SK-N-SH (cell line): ENCODE results near the gene ELN. TPM values are rescaled to one million over a fixed set of nuclear protein-coding genes. Genes with fewer than 3 reads are reported as not detected.
A peak's percentile ranks its signal among the peaks of the same experiment; 100 is the strongest.

Experiments
- CTCF ChIA-PET: fragments of 300-600, 350-600 bp; formaldehyde crosslinking; extraction: SDS; loops from one replicate; lab custom pipeline; 2021; lab: Yijun Ruan, JAX
- POLR2A ChIA-PET: fragments of 350-600 bp; sonication (Branson Sonifier 250); formaldehyde crosslinking; extraction: SDS; loops from one replicate; lab custom pipeline; 2020; ENCODE audit warnings: antibody characterized with exemption, inconsistent platforms; lab: Yijun Ruan, JAX
- DNase-seq: peaks from one replicate; pipeline ENCODE4 v3.0.0; 2012
- H2AFZ ChIP-seq: fragments of 200-600 bp; sonication (generic); 2 replicates; pipeline ENCODE4 v1.8.1; 2016; ENCODE audit warnings: antibody characterized with exemption, mild to moderate bottlenecking, low read depth
- H3F3A ChIP-seq: fragments of 200-600 bp; sonication (generic); replicated peaks from 2 replicates; pipeline ENCODE3; 2016; ENCODE audit warnings: antibody characterized with exemption, mild to moderate bottlenecking; ENCODE audit not compliant: insufficient read depth
- H3K27ac ChIP-seq, 2 experiments: fragments of 200-500 bp in 1 of 2; fragments of 200-600 bp in 1 of 2; sonication (Bioruptor generic) in 1 of 2; sonication (generic), shearing (Covaris generic) in 1 of 2; 2 replicates each; pipeline versions ENCODE4 v1.5.1 to v1.6.1; 2014 to 2016; ENCODE audit warnings: low read depth in 2 of 2, inconsistent platforms in 1 of 2, low read length in 1 of 2, mild to moderate bottlenecking in 1 of 2, mixed read lengths in 1 of 2
- H3K27me3 ChIP-seq: fragments of 200-600 bp; sonication (generic), shearing (Covaris generic); 2 replicates; pipeline ENCODE4 v1.6.1; 2016; ENCODE audit warnings: mixed run types; ENCODE audit not compliant: insufficient read depth
- H3K36me3 ChIP-seq, 2 experiments: fragments of 200-500 bp in 1 of 2; fragments of 200-600 bp in 1 of 2; sonication (Bioruptor generic) in 1 of 2; sonication (generic) in 1 of 2; replicated peaks in 1 of 2; 2 replicates each; pipeline versions ENCODE3 to v1.5.1; 2014 to 2016; ENCODE audit warnings: low read length in 1 of 2, mild to moderate bottlenecking in 1 of 2; ENCODE audit not compliant: insufficient read depth in 2 of 2, control insufficient read depth in 1 of 2
- H3K4me1 ChIP-seq, 2 experiments: fragments of 200-500 bp in 1 of 2; fragments of 200-600 bp in 1 of 2; sonication (Bioruptor generic) in 1 of 2; sonication (generic), shearing (Covaris generic) in 1 of 2; 2 replicates each; pipeline versions ENCODE4 v1.5.1 to v1.6.1; 2014 to 2016; ENCODE audit warnings: low read depth in 1 of 2, low read length in 1 of 2, mixed run types in 1 of 2; ENCODE audit not compliant: insufficient read depth in 2 of 2, control insufficient read depth in 1 of 2
- H3K4me2 ChIP-seq: fragments of 200-600 bp; sonication (generic), shearing (Covaris generic); 2 replicates; pipeline ENCODE4 v1.6.1; 2017; ENCODE audit warnings: mixed run types
- H3K4me3 ChIP-seq, 2 experiments: fragments of 200-500 bp in 1 of 2; fragments of 200-600 bp in 1 of 2; sonication (Bioruptor generic) in 1 of 2; sonication (generic), shearing (Covaris generic) in 1 of 2; 2 replicates each; pipeline versions ENCODE4 v1.5.1 to v1.8.1; 2014 to 2016; ENCODE audit warnings: low read depth in 2 of 2, inconsistent platforms in 1 of 2, low read length in 1 of 2, mild to moderate bottlenecking in 1 of 2, mixed read lengths in 1 of 2, moderate library complexity in 1 of 2
- H3K79me2 ChIP-seq: fragments of 200-600 bp; sonication (generic); 2 replicates; pipeline ENCODE4 v1.8.1; 2017; ENCODE audit warnings: mild to moderate bottlenecking; ENCODE audit not compliant: insufficient read depth
- H3K9ac ChIP-seq: fragments of 200-600 bp; sonication (generic); 2 replicates; pipeline ENCODE4 v1.6.1; 2017; ENCODE audit warnings: mixed run types
- H3K9me2 ChIP-seq: fragments of 200-600 bp; sonication (generic); 2 replicates; pipeline ENCODE4 v1.6.1; 2017; ENCODE audit warnings: mixed run types
- H3K9me3 ChIP-seq: fragments of 200-600 bp; sonication (generic); 2 replicates; pipeline ENCODE4 v1.6.1; 2017; ENCODE audit warnings: mixed run types, mild to moderate bottlenecking, moderate library complexity
- H4K20me1 ChIP-seq: fragments of 200-600 bp; sonication (generic); 2 replicates; pipeline ENCODE4 v1.6.1; 2017; ENCODE audit warnings: mild to moderate bottlenecking, mixed run types; ENCODE audit not compliant: insufficient read depth
- EP300 ChIP-seq, 2 experiments: IDR thresholded peaks; 2 replicates each; pipeline versions ENCODE4 v1.4.0 to v1.6.1; 2012; ENCODE audit warnings: borderline replicate concordance in 1 of 2, low read depth in 1 of 2, low read length in 1 of 2
- FOSL2 ChIP-seq: IDR thresholded peaks from 2 replicates; pipeline ENCODE4 v1.4.0; 2012; ENCODE audit warnings: low read depth, mild to moderate bottlenecking, moderate library complexity, borderline replicate concordance
- FOXJ3 ChIP-seq: sonication (generic); formaldehyde crosslinking; IDR thresholded peaks from 2 replicates; pipeline ENCODE4 v1.5.1; 2020; ENCODE audit warnings: mild to moderate bottlenecking, missing genetic modification reagents
- GABPA ChIP-seq: IDR thresholded peaks from 2 replicates; pipeline ENCODE4 v1.4.0; 2012; ENCODE audit warnings: low read depth, mild to moderate bottlenecking
- GATA2 ChIP-seq: sonication (generic); formaldehyde crosslinking; IDR thresholded peaks from 2 replicates; pipeline ENCODE4 v1.5.0; 2020; ENCODE audit warnings: mild to moderate bottlenecking, missing genetic modification reagents
- JUND ChIP-seq: IDR thresholded peaks from 2 replicates; pipeline ENCODE4 v1.4.0; 2012
- MAX ChIP-seq: IDR thresholded peaks from 2 replicates; pipeline ENCODE4 v1.4.0; 2012; ENCODE audit warnings: low read depth
- MEF2A ChIP-seq: IDR thresholded peaks from 2 replicates; pipeline ENCODE4 v1.4.0; 2012; ENCODE audit warnings: low read depth, borderline replicate concordance
- NFIC ChIP-seq: IDR thresholded peaks from 2 replicates; pipeline ENCODE4 v1.4.0; 2012; ENCODE audit warnings: borderline replicate concordance
- NRF1 ChIP-seq: IDR thresholded peaks from 2 replicates; pipeline ENCODE4 v1.6.1; 2012; ENCODE audit warnings: low read depth, mild to moderate bottlenecking, low read length
- PBX3 ChIP-seq: IDR thresholded peaks from 2 replicates; pipeline ENCODE4; 2012
- RCOR1 ChIP-seq: fragments of 150-350 bp; IDR thresholded peaks from 2 replicates; pipeline ENCODE4 v1.6.1; 2017; ENCODE audit warnings: antibody characterized with exemption, low read length
- RFX5 ChIP-seq: IDR thresholded peaks from 2 replicates; pipeline ENCODE4 v1.6.1; 2012; ENCODE audit warnings: mild to moderate bottlenecking, improper control_type of control experiment, low read length
- SMC3 ChIP-seq: IDR thresholded peaks from 2 replicates; pipeline ENCODE4 v1.6.1; 2012; ENCODE audit warnings: low read depth, low read length, improper control_type of control experiment
- TAF1 ChIP-seq: IDR thresholded peaks from 2 replicates; pipeline ENCODE4 v1.6.1; 2012; ENCODE audit warnings: low read depth, mild to moderate bottlenecking, low read length, moderate library complexity, borderline replicate concordance
- TCF12 ChIP-seq: IDR thresholded peaks from 2 replicates; pipeline ENCODE4 v1.4.0; 2012
- TEAD4 ChIP-seq: IDR thresholded peaks from 2 replicates; pipeline ENCODE4 v1.4.0; 2012; ENCODE audit warnings: mild to moderate bottlenecking, borderline replicate concordance; ENCODE audit not compliant: insufficient read depth
- ZBTB33 ChIP-seq: IDR thresholded peaks from 2 replicates; pipeline ENCODE4 v1.4.0; 2012; ENCODE audit warnings: low read depth, borderline replicate concordance
- WGBS: methylation state at CpG from one replicate; pipeline ENCODE4 v1.1.6; 2017; ENCODE audit warnings: low lambda C conversion rate; 5-methylcytosine and 5-hydroxymethylcytosine counted together
- polyA plus RNA-seq, 3 experiments: library from polyadenylated mRNA; depleted of rRNA; stranded (reverse); fragments of >200 nt; gene quantifications; 2 replicates each; pipeline ENCODE4 v1.2.3, GENCODE V29; 2012
- TF ChIP-seq, protein P1 (sequence below): fragments of 200-600 bp; sonication (generic); IDR thresholded peaks from 2 replicates; pipeline ENCODE4 v1.6.1; 2017; ENCODE audit warnings: antibody characterized with exemption, mild to moderate bottlenecking, moderate library complexity
- TF ChIP-seq, protein P2 (sequence below): IDR thresholded peaks from 2 replicates; pipeline ENCODE4 v1.6.1; 2012; ENCODE audit warnings: mild to moderate bottlenecking, low read depth, low read length, moderate library complexity

Gene ELN
- polyA plus RNA-seq, 1 of the 3 experiments (the other 2 are of a cell fraction) = 12.5 TPM

DNA sequence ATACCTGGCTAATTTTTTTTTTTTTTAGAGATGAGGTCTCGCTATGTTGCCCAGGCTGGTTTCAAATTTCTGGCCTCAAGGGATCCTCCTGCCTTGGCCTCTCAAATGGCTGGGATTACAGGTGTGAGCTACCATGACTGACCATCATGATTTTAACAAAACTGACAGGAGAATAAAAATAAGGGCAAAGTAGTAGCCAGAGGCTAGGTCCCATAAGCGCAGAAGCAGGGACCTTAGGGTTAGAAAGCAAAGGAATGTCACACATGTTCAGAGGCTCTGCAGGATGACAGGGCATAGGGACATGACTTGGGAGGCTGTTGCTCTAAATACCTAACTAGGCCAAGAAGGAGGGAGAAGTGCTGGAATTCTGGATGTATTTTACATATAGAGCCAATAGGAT, 50.5 kb downstream of the ELN start (continued):
- TF ChIP-seq TCF12 = no peak

DNA sequence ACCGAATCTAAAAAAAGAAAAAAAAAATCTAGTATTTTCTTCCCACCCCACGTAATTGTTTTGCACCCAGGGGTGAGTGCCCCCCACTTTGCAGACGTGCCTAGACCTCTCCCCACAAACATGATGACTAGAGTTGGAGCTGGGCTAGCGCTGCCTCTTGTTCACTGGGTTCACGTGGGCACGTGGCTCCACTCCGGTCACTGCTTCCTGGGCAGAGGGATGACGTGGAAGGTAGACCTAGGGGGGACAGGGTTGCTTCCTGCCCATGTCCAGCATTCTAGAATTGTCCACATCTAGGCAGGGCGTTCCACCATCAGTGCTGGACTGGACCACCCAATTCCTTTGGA, 54.8 kb downstream of the ELN start:
- 94% methylated on average over 9 of the region's 9 CpGs for WGBS
- Histone ChIP-seq H3F3A (peaks cover 33% of the 10 kb centered on the region), H3K79me2 (peaks cover 39% of the 10 kb centered on the region), H4K20me1 (no peaks in the 10 kb centered on the region), H3K27me3 (no peaks in the 10 kb centered on the region), H3K4me3 (peak overlapping the region; percentile 31 to 46), H3K27ac (peak overlapping the region; percentile 62), H3K4me2 (peak overlapping the region; percentile 81), H2AFZ (peak overlapping the region; percentile 76; the same call in 1 of the 2 replicates), H3K9ac (peak overlapping the region; percentile 70; the same call in 1 of the 2 replicates), H3K4me1 (peaks cover 23 to 27% of the 10 kb centered on the region in 2 experiments; a peak in 3 of 4 replicates), H3K9me2 (no peaks in the 10 kb centered on the region), H3K9me3 (no peaks in the 10 kb centered on the region), H3K36me3 (peaks cover 0 to 22% of the 10 kb centered on the region in 2 experiments)
- no peak for TF ChIP-seq JUND
- TF ChIP-seq RFX5 = no peak
- no peak for TF ChIP-seq SMC3
- no peak for TF ChIP-seq NFIC
- TF ChIP-seq GATA2 (CRISPR knock-in tag) = no peak
- TF ChIP-seq EP300 (IDR thresholded peaks at IDR 0.05; ENCODE audit: borderline replicate concordance in 1 of 2, low read depth in 1 of 2, low read length in 1 of 2) = no peak
- no peak for TF ChIP-seq GABPA
- no peak for TF ChIP-seq PBX3
- TF ChIP-seq RCOR1 = no peak
- no peak for TF ChIP-seq MAX
- TF ChIP-seq MEF2A = no peak
- no peak for TF ChIP-seq TAF1
- TF ChIP-seq, protein P1, sequence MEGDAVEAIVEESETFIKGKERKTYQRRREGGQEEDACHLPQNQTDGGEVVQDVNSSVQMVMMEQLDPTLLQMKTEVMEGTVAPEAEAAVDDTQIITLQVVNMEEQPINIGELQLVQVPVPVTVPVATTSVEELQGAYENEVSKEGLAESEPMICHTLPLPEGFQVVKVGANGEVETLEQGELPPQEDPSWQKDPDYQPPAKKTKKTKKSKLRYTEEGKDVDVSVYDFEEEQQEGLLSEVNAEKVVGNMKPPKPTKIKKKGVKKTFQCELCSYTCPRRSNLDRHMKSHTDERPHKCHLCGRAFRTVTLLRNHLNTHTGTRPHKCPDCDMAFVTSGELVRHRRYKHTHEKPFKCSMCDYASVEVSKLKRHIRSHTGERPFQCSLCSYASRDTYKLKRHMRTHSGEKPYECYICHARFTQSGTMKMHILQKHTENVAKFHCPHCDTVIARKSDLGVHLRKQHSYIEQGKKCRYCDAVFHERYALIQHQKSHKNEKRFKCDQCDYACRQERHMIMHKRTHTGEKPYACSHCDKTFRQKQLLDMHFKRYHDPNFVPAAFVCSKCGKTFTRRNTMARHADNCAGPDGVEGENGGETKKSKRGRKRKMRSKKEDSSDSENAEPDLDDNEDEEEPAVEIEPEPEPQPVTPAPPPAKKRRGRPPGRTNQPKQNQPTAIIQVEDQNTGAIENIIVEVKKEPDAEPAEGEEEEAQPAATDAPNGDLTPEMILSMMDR = no peak
- no peak for TF ChIP-seq TEAD4
- no peak for TF ChIP-seq ZBTB33
- TF ChIP-seq, protein P2, sequence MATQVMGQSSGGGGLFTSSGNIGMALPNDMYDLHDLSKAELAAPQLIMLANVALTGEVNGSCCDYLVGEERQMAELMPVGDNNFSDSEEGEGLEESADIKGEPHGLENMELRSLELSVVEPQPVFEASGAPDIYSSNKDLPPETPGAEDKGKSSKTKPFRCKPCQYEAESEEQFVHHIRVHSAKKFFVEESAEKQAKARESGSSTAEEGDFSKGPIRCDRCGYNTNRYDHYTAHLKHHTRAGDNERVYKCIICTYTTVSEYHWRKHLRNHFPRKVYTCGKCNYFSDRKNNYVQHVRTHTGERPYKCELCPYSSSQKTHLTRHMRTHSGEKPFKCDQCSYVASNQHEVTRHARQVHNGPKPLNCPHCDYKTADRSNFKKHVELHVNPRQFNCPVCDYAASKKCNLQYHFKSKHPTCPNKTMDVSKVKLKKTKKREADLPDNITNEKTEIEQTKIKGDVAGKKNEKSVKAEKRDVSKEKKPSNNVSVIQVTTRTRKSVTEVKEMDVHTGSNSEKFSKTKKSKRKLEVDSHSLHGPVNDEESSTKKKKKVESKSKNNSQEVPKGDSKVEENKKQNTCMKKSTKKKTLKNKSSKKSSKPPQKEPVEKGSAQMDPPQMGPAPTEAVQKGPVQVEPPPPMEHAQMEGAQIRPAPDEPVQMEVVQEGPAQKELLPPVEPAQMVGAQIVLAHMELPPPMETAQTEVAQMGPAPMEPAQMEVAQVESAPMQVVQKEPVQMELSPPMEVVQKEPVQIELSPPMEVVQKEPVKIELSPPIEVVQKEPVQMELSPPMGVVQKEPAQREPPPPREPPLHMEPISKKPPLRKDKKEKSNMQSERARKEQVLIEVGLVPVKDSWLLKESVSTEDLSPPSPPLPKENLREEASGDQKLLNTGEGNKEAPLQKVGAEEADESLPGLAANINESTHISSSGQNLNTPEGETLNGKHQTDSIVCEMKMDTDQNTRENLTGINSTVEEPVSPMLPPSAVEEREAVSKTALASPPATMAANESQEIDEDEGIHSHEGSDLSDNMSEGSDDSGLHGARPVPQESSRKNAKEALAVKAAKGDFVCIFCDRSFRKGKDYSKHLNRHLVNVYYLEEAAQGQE = no peak
- no peak for TF ChIP-seq NRF1
- no peak for TF ChIP-seq FOXJ3 (CRISPR knock-in tag)
- TF ChIP-seq FOSL2 = no peak
- peak; percentile 35 for DNase-seq
- POLR2A ChIA-PET = interaction anchor here (1.9 to 2.1 kb wide), 3 partner anchors 9 to 91 kb away, joined by 5 to 12 read pairs (median 10); partner anchors contain the start of gene EIF4H
- CTCF ChIA-PET = interaction anchor here (0.7 to 2.2 kb wide), 11 partner anchors 14 to 318 kb away, joined by 3 to 12 read pairs (median 5); no protein-coding TSS in a partner anchor
